ENCODE results near the gene RBX1.

GRCh38 chr22:40955571-40955970, 4.4 kb downstream of the RBX1 start:
- TF ChIP-seq EP300 (IDR thresholded peaks at IDR 0.05) (no peak), CTCF (IDR thresholded peaks at IDR 0.05) (no peak), POLR2AphosphoS5 (IDR thresholded peaks at IDR 0.05) (no peak), POLR2A (IDR thresholded peaks at IDR 0.05) (no peak)

Data from gastroesophageal sphincter (tissue), 3 donors.